ENCODE measurements around the gene OR10C1.
"Not testable (repeated sequence)": the region's sequence is repeated elsewhere in the genome, so short reads cannot be mapped to it uniquely, and the experiment has no call there.

Gene OR10C1

GRCh38 chr6:29439006-29439405 lies at the start of gene OR10C1:
TSS of gene OR10C1 (plus strand) at chr6:29439306. CDS start at chr6:29440016, 710 bp downstream.
- DNase-seq (ENCODE audit: low spot score), result no peak

GRCh38 chr6:29395331-29395730 lies 43.8 kb upstream of the OR10C1 start, which contains the start of gene OR12D2:
TSS of gene OR12D2 (plus strand) at chr6:29395631. CDS start at chr6:29396700, 1,069 bp downstream.
- no peak for DNase-seq (ENCODE audit: low spot score)

GRCh38 chr6:29399525-29399924 lies 39.6 kb upstream of the OR10C1 start:
- DNase-seq (ENCODE audit: low spot score), result no peak

GRCh38 chr6:29403801-29404200 lies 35.3 kb upstream of the OR10C1 start:
- DNase-seq (ENCODE audit: low spot score), result no peak

GRCh38 chr6:29414588-29414987 lies 24.5 kb upstream of the OR10C1 start, which contains the start of gene OR12D1:
TSS of gene OR12D1 (plus strand) at chr6:29414928.
- no peak for DNase-seq (ENCODE audit: low spot score)

GRCh38 chr6:29419516-29419915 lies 19.6 kb upstream of the OR10C1 start:
- DNase-seq (ENCODE audit: low spot score), result no peak

GRCh38 chr6:29424168-29424567 lies 14.9 kb upstream of the OR10C1 start:
- DNase-seq (ENCODE audit: low spot score), result no peak

- DNase-seq (ENCODE audit: low spot score), result no peak
Observed at GRCh38 chr6:29424575-29424974, 14.5 kb upstream of the OR10C1 start.

- no peak for DNase-seq (ENCODE audit: low spot score)
Observed at GRCh38 chr6:29425075-29425474, 14.0 kb upstream of the OR10C1 start.

- DNase-seq (ENCODE audit: low spot score), result no peak
Observed at GRCh38 chr6:29426654-29427053, 12.5 kb upstream of the OR10C1 start.

GRCh38 chr6:29436730-29437129 lies 2.4 kb upstream of the OR10C1 start:
- not testable (repeated sequence) for DNase-seq (ENCODE audit: low spot score)

GRCh38 chr6:29442719-29443118 lies 3.6 kb downstream of the OR10C1 start:
- no peak for DNase-seq (ENCODE audit: low spot score)

- DNase-seq (ENCODE audit: low spot score), result not testable (repeated sequence)
Observed at GRCh38 chr6:29444031-29444430, 4.9 kb downstream of the OR10C1 start.

GRCh38 chr6:29447670-29448069 lies 8.6 kb downstream of the OR10C1 start:
- no peak for DNase-seq (ENCODE audit: low spot score)

- no peak for DNase-seq (ENCODE audit: low spot score)
Observed at GRCh38 chr6:29451471-29452193, 12.5 kb downstream of the OR10C1 start.

- DNase-seq (ENCODE audit: low spot score), result no peak
Observed at GRCh38 chr6:29456971-29457370, 17.9 kb downstream of the OR10C1 start, which contains the start of the genes OR11A1 and OR2H1. TSS of gene OR11A1 (minus strand) at chr6:29457071. CDS start at chr6:29427641, 29,430 bp downstream. TSS of gene OR2H1 (plus strand) at chr6:29457155. CDS start at chr6:29461770, 4,615 bp downstream.

- no peak for DNase-seq (ENCODE audit: low spot score)
Observed at GRCh38 chr6:29461021-29461814, 22.1 kb downstream of the OR10C1 start.

- DNase-seq (ENCODE audit: low spot score), result no peak
Observed at GRCh38 chr6:29462022-29462421, 22.9 kb downstream of the OR10C1 start.

- no peak for DNase-seq (ENCODE audit: low spot score)
Observed at GRCh38 chr6:29465279-29465678, 26.2 kb downstream of the OR10C1 start.

GRCh38 chr6:29465801-29466200 lies 26.7 kb downstream of the OR10C1 start:
- DNase-seq (ENCODE audit: low spot score), result no peak

GRCh38 chr6:29466241-29466640 lies 27.1 kb downstream of the OR10C1 start:
- no peak for DNase-seq (ENCODE audit: low spot score)

GRCh38 chr6:29474996-29475395 lies 35.9 kb downstream of the OR10C1 start:
- DNase-seq (ENCODE audit: low spot score), result no peak

- no peak for DNase-seq (ENCODE audit: low spot score)
Observed at GRCh38 chr6:29477923-29478450, 38.9 kb downstream of the OR10C1 start.

Data from CD4-positive, alpha-beta T cell treated with Interleukin-2 at 100 ng/mL for 4 hours (primary cell).